SK-N-SH (cell line): Measurements from ENCODE around the gene PPIP5K2. TPM values are rescaled to one million over a fixed set of nuclear protein-coding genes. Genes with fewer than 3 reads are reported as not detected.

Experiments
- CTCF ChIA-PET: fragments of 300-600, 350-600 bp; formaldehyde crosslinking; extraction: SDS; loops from one replicate; lab custom pipeline; 2021; lab: Yijun Ruan, JAX
- POLR2A ChIA-PET: fragments of 350-600 bp; sonication (Branson Sonifier 250); formaldehyde crosslinking; extraction: SDS; loops from one replicate; lab custom pipeline; 2020; ENCODE audit warnings: antibody characterized with exemption, inconsistent platforms; lab: Yijun Ruan, JAX
- DNase-seq: peaks from one replicate; pipeline ENCODE4 v3.0.0; 2012
- H2AFZ ChIP-seq: fragments of 200-600 bp; sonication (generic); 2 replicates; pipeline ENCODE4 v1.8.1; 2016; ENCODE audit warnings: antibody characterized with exemption, mild to moderate bottlenecking, low read depth
- H3F3A ChIP-seq: fragments of 200-600 bp; sonication (generic); replicated peaks from 2 replicates; pipeline ENCODE3; 2016; ENCODE audit warnings: antibody characterized with exemption, mild to moderate bottlenecking; ENCODE audit not compliant: insufficient read depth
- H3K27ac ChIP-seq, 2 experiments: fragments of 200-500 bp in 1 of 2; fragments of 200-600 bp in 1 of 2; sonication (Bioruptor generic) in 1 of 2; sonication (generic), shearing (Covaris generic) in 1 of 2; 2 replicates each; pipeline versions ENCODE4 v1.5.1 to v1.6.1; 2014 to 2016; ENCODE audit warnings: low read depth in 2 of 2, inconsistent platforms in 1 of 2, low read length in 1 of 2, mild to moderate bottlenecking in 1 of 2, mixed read lengths in 1 of 2
- H3K27me3 ChIP-seq: fragments of 200-600 bp; sonication (generic), shearing (Covaris generic); 2 replicates; pipeline ENCODE4 v1.6.1; 2016; ENCODE audit warnings: mixed run types; ENCODE audit not compliant: insufficient read depth
- H3K36me3 ChIP-seq, 2 experiments: fragments of 200-500 bp in 1 of 2; fragments of 200-600 bp in 1 of 2; sonication (Bioruptor generic) in 1 of 2; sonication (generic) in 1 of 2; replicated peaks in 1 of 2; 2 replicates each; pipeline versions ENCODE3 to v1.5.1; 2014 to 2016; ENCODE audit warnings: low read length in 1 of 2, mild to moderate bottlenecking in 1 of 2; ENCODE audit not compliant: insufficient read depth in 2 of 2, control insufficient read depth in 1 of 2
- H3K4me1 ChIP-seq, 2 experiments: fragments of 200-500 bp in 1 of 2; fragments of 200-600 bp in 1 of 2; sonication (Bioruptor generic) in 1 of 2; sonication (generic), shearing (Covaris generic) in 1 of 2; 2 replicates each; pipeline versions ENCODE4 v1.5.1 to v1.6.1; 2014 to 2016; ENCODE audit warnings: low read depth in 1 of 2, low read length in 1 of 2, mixed run types in 1 of 2; ENCODE audit not compliant: insufficient read depth in 2 of 2, control insufficient read depth in 1 of 2
- H3K4me2 ChIP-seq: fragments of 200-600 bp; sonication (generic), shearing (Covaris generic); 2 replicates; pipeline ENCODE4 v1.6.1; 2017; ENCODE audit warnings: mixed run types
- H3K4me3 ChIP-seq, 2 experiments: fragments of 200-500 bp in 1 of 2; fragments of 200-600 bp in 1 of 2; sonication (Bioruptor generic) in 1 of 2; sonication (generic), shearing (Covaris generic) in 1 of 2; 2 replicates each; pipeline versions ENCODE4 v1.5.1 to v1.8.1; 2014 to 2016; ENCODE audit warnings: low read depth in 2 of 2, inconsistent platforms in 1 of 2, low read length in 1 of 2, mild to moderate bottlenecking in 1 of 2, mixed read lengths in 1 of 2, moderate library complexity in 1 of 2
- H3K79me2 ChIP-seq: fragments of 200-600 bp; sonication (generic); 2 replicates; pipeline ENCODE4 v1.8.1; 2017; ENCODE audit warnings: mild to moderate bottlenecking; ENCODE audit not compliant: insufficient read depth
- H3K9ac ChIP-seq: fragments of 200-600 bp; sonication (generic); 2 replicates; pipeline ENCODE4 v1.6.1; 2017; ENCODE audit warnings: mixed run types
- H3K9me2 ChIP-seq: fragments of 200-600 bp; sonication (generic); 2 replicates; pipeline ENCODE4 v1.6.1; 2017; ENCODE audit warnings: mixed run types
- H3K9me3 ChIP-seq: fragments of 200-600 bp; sonication (generic); 2 replicates; pipeline ENCODE4 v1.6.1; 2017; ENCODE audit warnings: mixed run types, mild to moderate bottlenecking, moderate library complexity
- H4K20me1 ChIP-seq: fragments of 200-600 bp; sonication (generic); 2 replicates; pipeline ENCODE4 v1.6.1; 2017; ENCODE audit warnings: mild to moderate bottlenecking, mixed run types; ENCODE audit not compliant: insufficient read depth
- ELF1 ChIP-seq: IDR thresholded peaks from 2 replicates; pipeline ENCODE4 v1.4.0; 2012
- EP300 ChIP-seq, 2 experiments: IDR thresholded peaks; 2 replicates each; pipeline versions ENCODE4 v1.4.0 to v1.6.1; 2012; ENCODE audit warnings: borderline replicate concordance in 1 of 2, low read depth in 1 of 2, low read length in 1 of 2
- EZH2phosphoT487 ChIP-seq: fragments of 200-600 bp; sonication (generic); IDR thresholded peaks from 2 replicates; pipeline ENCODE4 v1.6.1; 2017; ENCODE audit warnings: low read depth, mixed run types, mild to moderate bottlenecking, antibody characterized with exemption, moderate library complexity, borderline replicate concordance
- FOXJ3 ChIP-seq: sonication (generic); formaldehyde crosslinking; IDR thresholded peaks from 2 replicates; pipeline ENCODE4 v1.5.1; 2020; ENCODE audit warnings: mild to moderate bottlenecking, missing genetic modification reagents
- GATA2 ChIP-seq: sonication (generic); formaldehyde crosslinking; IDR thresholded peaks from 2 replicates; pipeline ENCODE4 v1.5.0; 2020; ENCODE audit warnings: mild to moderate bottlenecking, missing genetic modification reagents
- IRF3 ChIP-seq: fragments of 150-350 bp; IDR thresholded peaks from 2 replicates; pipeline ENCODE4 v1.6.1; 2016; ENCODE audit warnings: mild to moderate bottlenecking, low read depth, low read length
- MAX ChIP-seq: IDR thresholded peaks from 2 replicates; pipeline ENCODE4 v1.4.0; 2012; ENCODE audit warnings: low read depth
- MXI1 ChIP-seq: IDR thresholded peaks from 2 replicates; pipeline ENCODE4 v1.6.1; 2012; ENCODE audit warnings: mild to moderate bottlenecking, low read depth, low read length, improper control_type of control experiment
- NFIC ChIP-seq: IDR thresholded peaks from 2 replicates; pipeline ENCODE4 v1.4.0; 2012; ENCODE audit warnings: borderline replicate concordance
- NRF1 ChIP-seq: IDR thresholded peaks from 2 replicates; pipeline ENCODE4 v1.6.1; 2012; ENCODE audit warnings: low read depth, mild to moderate bottlenecking, low read length
- RCOR1 ChIP-seq: fragments of 150-350 bp; IDR thresholded peaks from 2 replicates; pipeline ENCODE4 v1.6.1; 2017; ENCODE audit warnings: antibody characterized with exemption, low read length
- REST ChIP-seq: IDR thresholded peaks from 2 replicates; pipeline ENCODE4 v1.6.1; 2012; ENCODE audit warnings: mild to moderate bottlenecking, low read depth, low read length, moderate library complexity
- RFX5 ChIP-seq: IDR thresholded peaks from 2 replicates; pipeline ENCODE4 v1.6.1; 2012; ENCODE audit warnings: mild to moderate bottlenecking, improper control_type of control experiment, low read length
- SIN3A ChIP-seq: IDR thresholded peaks from 2 replicates; pipeline ENCODE4 v1.6.1; 2012; ENCODE audit warnings: low read depth, mild to moderate bottlenecking, low read length, moderate library complexity, borderline replicate concordance
- TAF1 ChIP-seq: IDR thresholded peaks from 2 replicates; pipeline ENCODE4 v1.6.1; 2012; ENCODE audit warnings: low read depth, mild to moderate bottlenecking, low read length, moderate library complexity, borderline replicate concordance
- TCF12 ChIP-seq: IDR thresholded peaks from 2 replicates; pipeline ENCODE4 v1.4.0; 2012
- USF1 ChIP-seq: IDR thresholded peaks from 2 replicates; pipeline ENCODE4 v1.4.0; 2012; ENCODE audit warnings: low read depth, borderline replicate concordance
- WGBS: methylation state at CpG from one replicate; pipeline ENCODE4 v1.1.6; 2017; ENCODE audit warnings: low lambda C conversion rate; 5-methylcytosine and 5-hydroxymethylcytosine counted together
- polyA plus RNA-seq, 3 experiments: library from polyadenylated mRNA; depleted of rRNA; stranded (reverse); fragments of >200 nt; gene quantifications; 2 replicates each; pipeline ENCODE4 v1.2.3, GENCODE V29; 2012
- TF ChIP-seq, protein P1 (sequence below): IDR thresholded peaks from 2 replicates; pipeline ENCODE4; 2012

PPIP5K2 gene
- polyA plus RNA-seq, 1 of the 3 experiments (the other 2 are of a cell fraction) = 18.2 TPM

DNA sequence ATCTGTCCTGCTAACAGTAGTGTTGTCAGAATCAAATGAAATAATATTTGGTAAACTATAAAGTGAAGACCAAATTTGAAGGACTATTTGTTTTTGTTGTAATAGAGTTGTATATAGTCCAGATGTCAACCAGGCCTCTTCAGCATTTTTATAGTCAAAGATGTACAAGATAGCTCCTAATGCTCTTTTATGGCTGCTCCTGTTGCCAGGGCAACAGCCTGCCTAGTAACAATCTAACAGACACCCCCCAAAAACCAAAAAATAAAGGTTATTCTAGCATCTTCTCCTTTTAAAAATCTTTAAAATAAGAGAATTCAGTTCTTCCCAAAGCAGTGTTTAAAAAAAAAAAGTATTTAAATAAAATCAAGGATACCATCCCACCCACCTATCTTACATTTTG lies 89.0 kb downstream of the PPIP5K2 start:
- Histone ChIP-seq H3K9me3 (no peaks in the 10 kb centered on the region), H3K4me3 (no peak overlapping the region), H3F3A (no peaks in the 10 kb centered on the region), H3K36me3 (peaks cover 9 to 19% of the 10 kb centered on the region in 2 experiments), H4K20me1 (no peaks in the 10 kb centered on the region), H3K27ac (no peak overlapping the region), H3K4me1 (no peaks in the 10 kb centered on the region; a peak in 1 of 4 replicates), H3K9me2 (no peaks in the 10 kb centered on the region), H2AFZ (no peak overlapping the region), H3K9ac (no peak overlapping the region), H3K4me2 (no peak overlapping the region), H3K79me2 (no peaks in the 10 kb centered on the region), H3K27me3 (no peaks in the 10 kb centered on the region)
- ChIA-PET POLR2A (interaction anchor here (0.5 kb wide), 1 partner anchor 448 kb away, joined by 3 read pairs; no protein-coding TSS in a partner anchor), CTCF (interaction anchor here (0.9 to 1.0 kb wide), 3 partner anchors 9 to 16 kb away, joined by 3 read pairs; no protein-coding TSS in a partner anchor)
- DNase-seq = peak; percentile 16
- no peak for TF ChIP-seq MXI1
- TF ChIP-seq NRF1 = no peak
- no peak for TF ChIP-seq RFX5
- TF ChIP-seq MAX = no peak
- TF ChIP-seq EZH2phosphoT487 = no peak
- no peak for TF ChIP-seq USF1
- TF ChIP-seq, protein P1, sequence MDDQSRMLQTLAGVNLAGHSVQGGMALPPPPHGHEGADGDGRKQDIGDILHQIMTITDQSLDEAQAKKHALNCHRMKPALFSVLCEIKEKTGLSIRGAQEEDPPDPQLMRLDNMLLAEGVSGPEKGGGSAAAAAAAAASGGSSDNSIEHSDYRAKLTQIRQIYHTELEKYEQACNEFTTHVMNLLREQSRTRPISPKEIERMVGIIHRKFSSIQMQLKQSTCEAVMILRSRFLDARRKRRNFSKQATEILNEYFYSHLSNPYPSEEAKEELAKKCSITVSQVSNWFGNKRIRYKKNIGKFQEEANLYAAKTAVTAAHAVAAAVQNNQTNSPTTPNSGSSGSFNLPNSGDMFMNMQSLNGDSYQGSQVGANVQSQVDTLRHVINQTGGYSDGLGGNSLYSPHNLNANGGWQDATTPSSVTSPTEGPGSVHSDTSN = no peak
- no peak for TF ChIP-seq FOXJ3 (CRISPR knock-in tag)
- no peak for TF ChIP-seq SIN3A
- no peak for TF ChIP-seq REST
- no peak for TF ChIP-seq EP300 (IDR thresholded peaks at IDR 0.05; ENCODE audit: borderline replicate concordance in 1 of 2, low read depth in 1 of 2, low read length in 1 of 2)

DNA sequence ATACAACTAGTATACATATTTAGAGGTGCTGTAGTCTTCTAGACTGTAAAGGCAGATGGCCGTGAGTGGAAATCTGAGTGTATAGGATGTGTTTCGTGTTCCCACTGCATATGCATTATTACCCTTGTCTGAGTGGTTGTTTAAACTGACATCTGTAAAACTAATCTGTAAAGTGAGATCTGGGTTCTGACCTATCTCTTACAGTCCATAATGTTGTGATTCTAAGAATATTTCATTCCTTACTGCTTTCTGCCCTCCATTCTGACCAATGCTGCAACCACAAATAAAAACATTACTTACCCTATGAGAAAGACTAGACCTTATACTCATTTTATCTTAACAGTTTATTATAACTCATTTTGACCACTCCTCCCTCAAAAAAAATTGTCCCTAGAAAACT lies 90.9 kb downstream of the PPIP5K2 start:
- H3K4me1 ChIP-seq = no peaks in the 10 kb centered on the region; a peak in 1 of 4 replicates
- no peak overlapping the region for H3K4me2 ChIP-seq
- no peaks in the 10 kb centered on the region for H3K79me2 ChIP-seq
- 100% methylated on average over 2 of the region's 2 CpGs for WGBS
- H3K9ac ChIP-seq = no peak overlapping the region
- H3K9me3 ChIP-seq = no peaks in the 10 kb centered on the region
- POLR2A ChIA-PET = no interaction called here
- H3K9me2 ChIP-seq = no peaks in the 10 kb centered on the region
- no peak overlapping the region for H2AFZ ChIP-seq
- H3K27me3 ChIP-seq = no peaks in the 10 kb centered on the region
- H3K4me3 ChIP-seq = no peak overlapping the region
- CTCF ChIA-PET = interaction anchor here (1.4 to 2.2 kb wide), 3 partner anchors 14 to 265 kb away, joined by 3 to 7 read pairs (median 5); no protein-coding TSS in a partner anchor
- no peak overlapping the region for H3K27ac ChIP-seq
- no peak for DNase-seq
- H3F3A ChIP-seq = no peaks in the 10 kb centered on the region
- no peaks in the 10 kb centered on the region for H4K20me1 ChIP-seq
- H3K36me3 ChIP-seq = peaks cover 9 to 18% of the 10 kb centered on the region in 2 experiments
- no peak for TF ChIP-seq TAF1
- no peak for TF ChIP-seq SIN3A
- no peak for TF ChIP-seq GATA2 (CRISPR knock-in tag)
- no peak for TF ChIP-seq FOXJ3 (CRISPR knock-in tag)
- no peak for TF ChIP-seq IRF3
- no peak for TF ChIP-seq TCF12
- TF ChIP-seq, protein P1 = no peak
- TF ChIP-seq USF1 = no peak
- no peak for TF ChIP-seq ELF1
- no peak for TF ChIP-seq NFIC
- no peak for TF ChIP-seq RCOR1
